GM19328 (cell line): ENCODE data around the gene SMPD1.

Experiments
- ATAC-seq: cut with Tn5 transposase; IDR thresholded peaks from one replicate; pipeline ENCODE4 v1.9.1; 2021; ENCODE audit warnings: mild to moderate bottlenecking, moderate library complexity; ENCODE audit not compliant: unreplicated experiment

The SMPD1 gene

GRCh38 chr11:6389905-6390717, at the start of gene SMPD1:
TSS of gene SMPD1 (plus strand) at chr11:6390474. CDS start at chr11:6390599, 125 bp downstream.
- peak; percentile 98 for ATAC-seq

DNA sequence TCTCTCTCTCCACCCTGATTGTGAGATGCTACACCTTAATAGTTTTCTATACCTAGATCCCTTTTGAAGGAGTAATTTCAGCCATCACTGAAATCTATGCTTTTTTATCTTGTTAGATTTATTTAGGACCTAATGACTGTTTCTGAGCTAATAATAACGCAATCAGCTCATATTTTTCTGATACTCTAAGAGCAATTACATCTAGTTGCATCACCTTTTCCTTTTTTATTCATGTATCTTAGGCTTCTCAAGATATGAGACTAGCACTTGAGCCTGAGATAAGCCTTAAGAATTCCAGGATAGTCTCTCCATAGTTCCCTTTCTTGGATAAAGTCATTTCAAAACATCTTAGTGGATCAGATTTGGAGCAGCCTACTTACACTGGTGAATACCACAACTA, 44.9 kb upstream of the SMPD1 start:
- no peak for ATAC-seq

DNA sequence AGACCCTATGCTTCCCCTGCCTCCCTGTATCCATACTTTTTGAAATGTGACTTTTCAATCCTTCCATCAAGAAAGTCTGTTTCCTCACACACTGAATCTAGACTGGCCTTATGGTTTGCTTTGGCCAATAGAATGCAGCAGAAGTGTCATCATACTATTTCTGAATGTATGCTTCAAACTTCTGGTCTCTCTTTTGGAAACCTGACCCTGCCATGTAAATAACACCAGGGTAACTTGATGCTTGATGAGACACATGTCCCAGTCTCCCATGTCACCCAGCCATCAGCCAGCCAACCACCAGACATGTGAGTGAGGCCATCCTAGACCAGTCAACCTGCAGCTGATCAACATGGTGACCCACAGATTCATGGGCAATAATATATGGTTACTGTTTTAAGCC, 40.2 kb upstream of the SMPD1 start:
- ATAC-seq: no peak

GRCh38 chr11:6350486-6350885, 39.8 kb upstream of the SMPD1 start:
- no peak for ATAC-seq

DNA sequence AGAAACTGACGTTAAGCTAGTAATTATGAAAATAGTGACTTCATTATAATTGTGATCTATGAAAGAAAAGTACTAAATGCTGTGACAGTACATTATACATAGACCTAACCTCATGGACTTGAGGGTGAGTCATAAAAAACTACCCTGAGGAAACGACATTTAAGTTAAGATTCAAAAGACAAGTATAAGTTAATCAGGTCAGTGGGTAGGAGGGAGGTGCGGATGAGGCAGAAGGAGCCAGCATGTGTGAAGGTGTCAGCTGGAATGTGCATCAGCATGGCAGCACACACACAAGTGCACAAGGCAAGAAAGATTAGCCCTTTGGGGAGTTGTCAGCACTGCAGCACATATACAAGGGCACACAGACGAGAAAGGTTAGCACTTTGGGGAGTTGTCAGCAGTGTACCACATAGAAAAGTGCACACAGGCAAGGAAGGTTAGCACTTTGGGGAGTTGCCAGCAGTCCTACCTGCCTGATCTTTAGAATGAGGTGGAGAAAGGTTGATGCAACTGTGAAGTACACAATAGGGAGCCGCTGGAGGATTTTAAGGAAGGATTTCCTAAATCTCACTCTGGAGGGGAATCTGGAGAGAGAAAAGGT, 38.4 kb upstream of the SMPD1 start:
- no peak for ATAC-seq

GRCh38 chr11:6353367-6353987, 36.8 kb upstream of the SMPD1 start:
- peak; percentile 74 for ATAC-seq

DNA sequence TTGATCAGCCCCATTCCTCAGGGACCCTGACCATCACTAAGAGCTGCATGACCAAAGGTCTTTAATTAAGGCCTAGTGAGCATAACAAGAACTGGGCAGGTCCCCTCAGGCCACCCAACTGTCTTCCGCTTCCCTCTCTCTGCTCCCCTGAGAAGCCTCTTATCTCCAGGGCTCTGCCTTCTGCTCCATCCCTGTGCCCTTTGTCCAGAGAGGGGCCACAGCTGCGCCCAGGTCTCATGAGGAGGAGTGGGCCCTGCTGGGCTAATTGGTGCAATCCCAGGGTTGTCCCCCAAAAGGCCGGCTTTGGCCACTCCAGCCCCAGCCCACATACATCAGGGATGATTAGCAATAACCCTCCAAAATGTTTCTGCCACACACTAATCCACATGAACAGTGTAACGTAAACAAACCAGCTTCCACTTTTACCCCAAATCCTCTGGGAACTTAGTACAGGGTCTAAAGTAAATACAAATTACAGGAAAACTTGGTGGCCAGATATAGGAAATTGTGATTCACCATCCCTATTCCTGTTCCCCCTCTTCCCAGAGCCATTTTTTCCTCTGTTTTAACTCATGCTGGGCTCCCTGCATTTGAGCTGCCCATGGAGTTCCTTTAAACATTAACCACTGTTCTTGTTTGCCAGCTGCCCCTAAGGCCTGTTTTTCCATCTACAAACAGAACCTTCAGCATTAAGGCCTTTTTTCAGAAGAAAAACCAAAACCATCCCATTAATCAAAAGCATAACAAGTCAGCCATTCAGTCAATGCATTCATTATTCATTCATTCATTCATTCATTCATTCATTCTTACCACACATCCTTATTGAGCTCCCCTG, 35.4 kb upstream of the SMPD1 start:
- ATAC-seq: no peak

DNA sequence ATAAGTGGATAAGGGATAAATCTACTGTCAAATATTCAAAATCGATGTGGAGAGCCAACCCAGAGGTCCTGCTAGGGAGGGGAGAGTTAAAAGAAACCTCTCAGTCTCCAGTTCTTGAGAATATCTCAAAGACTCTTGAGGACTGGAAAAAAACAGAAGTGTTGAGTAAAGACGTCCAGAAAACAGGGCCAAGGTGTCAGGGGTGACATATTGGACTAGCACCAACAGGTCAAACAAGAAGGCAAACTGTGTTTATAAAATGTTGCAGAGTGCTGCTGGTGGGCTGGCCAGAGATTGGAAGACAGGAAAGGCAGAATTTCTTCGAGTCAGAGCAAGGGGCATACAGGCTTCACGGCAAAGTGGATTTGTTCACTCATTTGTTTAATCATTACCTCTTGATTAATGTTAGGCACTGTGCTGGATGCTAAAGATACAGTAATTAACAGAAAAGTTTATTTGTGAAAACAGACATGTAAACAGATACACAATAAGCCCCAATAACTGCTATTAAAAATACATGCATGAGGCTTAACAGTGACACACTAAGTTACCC, 33.7 kb upstream of the SMPD1 start:
- ATAC-seq: no peak

- ATAC-seq: no peak
These were observed 33.1 kb upstream of the SMPD1 start for GRCh38 chr11:6357222-6357621.

DNA sequence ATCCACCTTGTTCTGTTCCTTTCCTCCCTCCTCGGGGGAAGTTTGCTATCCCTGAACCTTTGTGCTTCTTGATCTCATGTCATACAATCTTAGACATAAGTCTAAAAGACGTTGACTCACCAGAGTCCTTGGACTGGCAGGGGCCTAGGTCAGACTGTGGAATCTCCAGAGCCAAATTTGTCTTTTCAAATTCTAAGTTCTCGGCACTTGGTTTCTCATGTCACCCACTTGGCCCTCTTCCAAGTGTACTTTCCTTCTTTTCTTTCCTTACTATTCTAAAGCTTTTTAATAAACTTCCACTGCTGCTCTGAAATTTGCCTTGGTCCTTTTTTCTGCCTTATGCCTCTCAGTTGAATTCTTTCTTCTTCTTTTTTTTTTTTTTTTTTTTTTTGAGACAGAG, 30.1 kb upstream of the SMPD1 start:
- ATAC-seq: no peak

- no peak for ATAC-seq
These were observed 27.9 kb upstream of the SMPD1 start for GRCh38 chr11:6362185-6362872.

- ATAC-seq: peak; percentile 90
These were observed 27.2 kb upstream of the SMPD1 start for GRCh38 chr11:6362873-6363678.

GRCh38 chr11:6365659-6366058, 24.6 kb upstream of the SMPD1 start:
- no peak for ATAC-seq

DNA sequence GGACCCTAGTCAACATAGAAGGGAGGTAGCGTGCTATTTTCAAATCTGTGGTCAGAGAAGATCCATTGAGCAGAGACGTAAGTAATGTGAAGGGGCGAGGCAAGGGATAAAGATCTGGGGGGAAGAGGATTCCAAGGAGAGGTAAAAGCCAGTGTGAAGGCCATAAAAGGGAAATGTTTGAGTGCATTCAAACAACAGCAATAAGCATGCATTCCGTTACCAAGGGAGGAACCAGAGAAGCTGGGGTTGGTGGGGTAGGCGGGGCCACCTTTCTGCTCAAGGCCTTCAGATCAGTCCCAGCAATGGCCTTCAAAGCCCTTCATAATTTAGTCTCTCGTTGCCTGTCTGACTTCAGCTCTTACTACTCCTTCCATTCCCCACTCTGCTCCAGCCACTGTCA, 18.4 kb upstream of the SMPD1 start:
- ATAC-seq: no peak

GRCh38 chr11:6377902-6378639, 12.2 kb upstream of the SMPD1 start:
- ATAC-seq: no peak

DNA sequence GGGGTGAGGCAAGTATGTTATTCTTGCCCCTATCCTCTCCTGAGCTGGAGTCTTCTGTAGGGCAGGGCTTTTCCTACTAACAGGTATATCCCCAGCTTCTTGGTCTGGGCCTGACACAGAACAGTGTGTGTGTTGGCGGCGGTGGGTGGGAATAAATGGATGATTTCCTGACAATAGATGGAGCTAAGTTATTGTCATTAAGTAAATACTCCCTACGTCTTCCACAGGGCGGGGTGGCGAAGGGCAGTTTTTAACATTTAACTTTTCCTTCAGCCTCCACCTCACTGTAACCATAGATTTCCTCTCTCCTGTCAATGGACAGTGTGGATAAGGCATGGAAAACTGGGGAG, 11.7 kb upstream of the SMPD1 start:
- no peak for ATAC-seq

DNA sequence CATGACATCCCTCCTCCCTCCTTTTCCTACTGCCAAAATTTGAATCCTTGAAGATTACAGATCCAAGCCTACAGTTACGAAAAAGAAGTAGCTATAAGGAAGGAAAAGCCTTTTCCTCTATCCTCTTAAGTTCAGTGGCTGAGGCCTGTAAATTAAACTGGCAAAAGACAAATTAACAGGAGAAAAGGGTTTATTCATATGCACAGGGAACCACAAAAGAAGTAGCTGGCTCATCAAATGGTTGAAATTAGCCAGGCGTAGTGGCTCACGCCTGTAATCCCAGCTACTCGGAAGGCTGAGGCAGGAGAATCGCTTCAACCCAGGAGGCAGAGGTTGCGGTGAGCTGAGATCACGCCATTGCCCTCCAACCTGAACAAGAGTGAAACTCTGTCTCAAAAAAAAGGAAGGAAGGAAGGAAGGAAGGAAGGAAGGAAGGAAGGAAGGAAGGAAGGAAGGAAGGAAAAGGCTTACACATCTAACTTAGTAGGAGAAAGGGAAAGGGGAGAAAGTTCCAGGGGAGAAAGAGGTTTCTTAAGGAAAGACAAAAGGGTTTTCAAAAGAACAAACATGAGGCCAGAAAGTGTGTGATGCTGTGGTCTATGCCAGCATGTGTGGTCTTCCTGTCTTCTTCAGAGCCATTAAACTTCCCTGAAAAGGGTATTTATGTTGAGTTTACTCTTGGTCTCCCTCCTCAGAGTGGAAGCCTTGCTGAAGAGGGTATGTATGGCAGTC, 5.1 kb upstream of the SMPD1 start:
- ATAC-seq: no peak
